Tongue (tissue), 2 donors: Measurements from ENCODE around the gene RCN2. TPM values are rescaled to one million over a fixed set of nuclear protein-coding genes. Genes with fewer than 3 reads are reported as not detected.
A peak's percentile ranks its signal among the peaks of the same experiment; 100 is the strongest.
"Not testable (repeated sequence)": the region's sequence is repeated elsewhere in the genome, so short reads cannot be mapped to it uniquely, and the experiment has no call there.

Experiments
- DNase-seq: peaks from one replicate; pipeline ENCODE4 v3.0.0-alpha.2; 2015
- total RNA-seq: library from RNA; depleted of rRNA; stranded (reverse); fragments of >200 nt; gene quantifications from one replicate; pipeline ENCODE4 v1.2.3, GENCODE V29; 2014

RCN2 gene
- total RNA-seq, 1 donor from 2014 or later: 86.8 TPM

DNA sequence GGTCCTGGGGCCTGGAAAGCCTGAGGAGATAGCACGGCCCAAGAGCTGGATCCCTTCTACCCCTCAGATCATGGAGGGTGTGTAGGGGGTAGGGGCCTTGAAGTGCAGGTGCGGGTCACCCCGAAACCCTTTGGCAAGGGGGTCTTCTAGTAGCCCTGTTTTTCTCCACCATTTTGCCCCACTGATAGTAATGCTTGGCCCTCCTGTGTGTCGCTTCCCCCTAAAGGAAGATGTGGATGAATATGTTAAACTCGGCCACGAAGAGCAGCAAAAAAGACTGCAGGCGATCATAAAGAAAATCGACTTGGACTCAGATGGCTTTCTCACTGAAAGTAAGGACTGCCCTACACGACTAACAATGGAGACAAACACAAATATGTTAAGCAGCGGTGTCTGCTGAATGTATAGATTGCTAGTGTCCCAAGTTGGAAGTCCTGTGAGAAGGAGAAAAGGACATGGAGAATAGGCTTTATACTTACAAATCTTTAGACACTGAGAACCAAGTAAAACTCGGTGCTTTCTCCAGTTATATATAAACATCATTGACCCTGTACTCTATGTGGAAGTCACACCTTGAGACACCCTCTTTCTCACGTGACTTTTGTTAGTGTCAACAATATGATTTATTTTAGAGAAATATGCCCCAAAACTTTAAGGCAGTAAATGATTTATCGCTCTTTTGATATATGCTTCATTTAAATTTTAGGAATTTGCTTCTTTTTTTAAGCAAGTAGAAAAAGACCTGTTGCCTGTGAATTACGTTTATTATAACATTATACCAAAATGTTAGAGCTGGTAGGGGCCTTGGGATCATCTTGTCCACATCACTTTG, 802 bp downstream of the RCN2 start:
- peak; percentile 54 for DNase-seq

DNA sequence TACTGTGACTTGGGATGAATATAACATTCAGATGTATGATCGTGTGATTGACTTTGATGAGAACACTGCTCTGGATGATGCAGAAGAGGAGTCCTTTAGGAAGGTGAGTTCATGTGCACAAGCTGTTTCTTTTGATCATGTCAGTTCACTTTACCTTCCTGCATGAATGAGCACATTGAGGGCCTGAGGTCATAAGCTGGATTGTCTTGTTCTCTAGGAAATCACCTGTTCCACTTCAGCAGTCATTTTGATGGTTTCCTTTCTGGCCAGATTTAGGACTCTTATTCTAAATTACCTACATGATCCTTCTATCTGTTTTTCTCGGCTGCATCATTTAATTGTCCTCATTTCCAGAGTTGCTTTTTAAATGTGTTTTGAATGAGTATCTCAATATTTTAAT, 4.1 kb downstream of the RCN2 start:
- DNase-seq: no peak

DNA sequence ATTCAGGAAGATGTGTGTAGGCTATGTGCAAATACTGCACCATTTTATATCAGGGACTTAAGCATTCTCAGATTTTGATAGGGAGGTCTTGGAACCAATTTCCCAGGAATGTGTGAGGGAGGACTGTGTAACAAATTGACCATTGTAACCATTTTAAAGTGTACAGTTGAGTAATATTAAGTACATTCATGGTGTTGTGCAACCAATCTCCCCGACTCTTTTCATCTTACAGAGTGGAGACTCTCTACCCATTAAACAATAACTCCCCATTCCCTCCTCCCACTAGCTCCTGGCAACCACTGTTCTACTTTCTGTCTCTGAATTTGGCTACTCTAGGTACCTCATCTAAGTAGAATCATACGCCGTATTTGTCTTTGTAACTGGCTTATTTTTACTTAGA, 5.1 kb downstream of the RCN2 start:
- DNase-seq: no peak

DNA sequence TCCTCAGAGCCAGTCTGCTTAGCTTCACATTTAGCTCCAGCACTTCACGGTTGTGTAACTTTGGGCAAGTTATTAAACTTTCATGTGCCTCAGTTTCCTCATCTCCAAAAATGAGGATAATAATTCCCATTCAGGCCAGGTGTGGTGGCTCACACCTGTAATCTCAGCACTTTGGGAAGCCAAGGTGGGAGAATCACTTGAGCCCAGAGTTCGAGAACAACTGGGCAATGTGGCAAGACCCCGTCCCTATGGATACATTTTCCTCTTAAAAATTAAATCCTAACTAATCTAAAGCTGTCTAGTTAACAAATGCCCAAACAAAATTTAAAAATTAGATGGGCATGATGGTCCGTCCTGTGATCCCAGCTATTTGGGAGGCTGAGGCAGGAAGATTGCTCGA, 7.2 kb downstream of the RCN2 start:
- DNase-seq: no peak

DNA sequence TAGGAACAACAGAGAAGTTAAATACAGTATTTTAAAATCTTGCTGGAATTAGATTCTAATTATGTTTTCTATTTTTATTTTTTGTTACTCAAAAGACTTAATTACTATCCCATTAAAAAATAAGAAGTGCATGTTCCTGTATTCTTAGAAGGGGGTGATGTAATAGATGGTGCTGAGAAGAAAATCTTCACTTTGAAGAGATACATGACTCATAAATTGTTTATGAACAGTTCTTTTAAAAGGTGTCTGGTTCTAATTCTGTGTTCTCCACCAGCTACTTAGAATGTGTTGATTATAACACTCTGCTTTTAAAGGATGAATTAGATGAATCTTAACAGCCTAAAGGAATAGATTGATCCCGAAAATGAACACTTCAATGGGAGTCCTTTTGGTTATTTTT, 8.2 kb downstream of the RCN2 start:
- DNase-seq: no peak

DNA sequence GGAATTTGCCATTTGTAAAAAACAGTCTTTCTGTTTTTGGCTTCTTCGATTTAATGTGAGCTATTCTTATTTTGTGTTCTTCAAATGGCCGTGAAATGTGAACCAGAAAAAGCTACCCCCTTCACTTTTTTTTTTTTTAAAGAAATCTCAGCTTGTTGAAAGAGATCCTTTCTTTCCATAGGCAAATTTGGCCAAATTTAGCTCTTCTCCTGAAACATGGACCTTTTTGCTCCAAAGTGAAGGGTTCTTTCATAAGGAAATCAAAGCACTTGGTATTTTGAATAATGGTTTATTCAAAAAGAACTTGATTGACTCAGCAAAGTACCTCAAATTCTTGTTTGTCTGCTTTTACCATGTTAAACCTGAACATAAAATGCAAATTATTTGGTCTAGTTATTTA, 10.1 kb downstream of the RCN2 start:
- DNase-seq: no peak

DNA sequence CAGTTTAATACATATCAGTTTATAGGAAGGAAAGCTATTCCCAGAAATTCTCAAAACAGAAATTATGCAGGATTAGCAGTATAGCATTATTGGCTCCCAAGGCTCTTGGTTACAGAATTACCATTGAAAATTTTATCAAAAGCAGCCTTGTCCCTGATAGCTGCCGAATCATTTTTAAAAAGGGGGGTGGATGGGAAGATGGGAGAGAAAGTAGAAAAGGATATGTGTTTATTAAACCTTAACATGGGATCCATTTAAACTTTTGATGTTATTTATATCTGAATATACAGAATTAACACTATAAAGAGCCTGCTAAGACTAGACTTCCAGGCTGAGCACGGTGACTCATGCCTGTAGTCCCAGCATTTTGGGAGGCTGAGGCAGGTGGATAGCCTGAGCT, 10.8 kb downstream of the RCN2 start:
- no peak for DNase-seq

DNA sequence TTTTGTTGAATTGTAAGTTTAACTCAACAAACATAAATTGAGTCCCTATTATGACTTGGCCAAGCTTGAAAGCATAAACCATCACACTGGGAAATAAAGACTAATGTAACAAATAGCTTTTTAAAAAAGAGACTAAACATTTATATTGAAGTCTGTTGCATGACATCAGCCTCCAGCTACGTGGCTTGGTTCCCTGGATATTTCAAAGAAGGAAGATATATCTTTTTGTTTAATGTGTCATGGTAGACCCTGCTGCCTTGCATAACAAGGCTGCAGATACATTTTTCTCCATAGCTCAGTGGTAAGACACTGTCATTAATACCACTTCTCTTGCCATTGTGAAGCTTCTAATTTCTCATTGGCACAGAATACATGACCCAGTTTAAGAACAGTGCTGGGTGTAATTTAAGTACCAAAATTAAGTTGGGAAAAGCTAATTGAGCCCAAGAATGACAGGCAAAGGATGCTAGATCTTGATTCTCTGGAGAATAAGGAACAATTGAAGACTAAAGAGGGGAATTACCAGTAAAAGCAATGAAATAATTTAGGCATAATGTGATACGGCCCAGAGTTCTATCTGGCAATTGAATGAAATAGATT, 14.0 kb downstream of the RCN2 start:
- DNase-seq: no peak

DNA sequence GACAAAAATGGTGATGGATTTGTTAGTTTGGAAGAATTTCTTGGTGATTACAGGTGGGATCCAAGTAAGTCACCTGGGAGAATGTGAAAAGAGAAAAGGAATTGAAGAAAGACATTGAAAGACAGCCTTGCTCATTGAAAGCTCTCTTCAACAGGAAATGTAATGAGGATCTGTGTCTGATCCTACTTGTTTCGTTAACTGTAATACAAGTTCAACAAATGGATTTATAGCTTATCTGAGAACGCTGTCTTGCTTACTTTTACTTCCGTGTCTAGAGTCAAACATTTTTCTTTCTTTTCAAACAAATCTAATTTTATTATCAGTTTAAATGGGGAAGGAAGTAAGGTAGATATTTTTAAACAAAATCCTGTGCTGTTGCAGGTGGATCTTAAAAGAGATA, 15.9 kb downstream of the RCN2 start:
- DNase-seq: no peak

DNA sequence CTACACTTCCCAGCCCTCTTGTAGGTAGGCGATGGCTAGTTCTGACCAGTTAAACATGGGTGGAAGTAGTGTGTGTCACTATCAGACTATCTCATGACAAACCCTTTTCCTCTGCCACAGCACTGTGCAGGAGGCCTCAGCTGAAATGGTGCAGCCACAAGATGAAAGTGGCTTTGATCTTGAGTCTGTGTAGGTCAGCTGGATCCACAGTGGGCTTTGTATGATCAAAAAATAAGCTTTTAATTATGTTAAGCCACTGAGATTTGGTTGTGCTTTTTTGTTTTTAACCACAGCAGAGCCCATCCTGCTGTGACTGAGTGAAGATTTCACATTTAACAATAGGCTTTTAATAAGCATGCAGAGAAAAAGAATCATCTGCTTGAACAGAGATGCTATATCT, 19.7 kb downstream of the RCN2 start:
- no peak for DNase-seq

DNA sequence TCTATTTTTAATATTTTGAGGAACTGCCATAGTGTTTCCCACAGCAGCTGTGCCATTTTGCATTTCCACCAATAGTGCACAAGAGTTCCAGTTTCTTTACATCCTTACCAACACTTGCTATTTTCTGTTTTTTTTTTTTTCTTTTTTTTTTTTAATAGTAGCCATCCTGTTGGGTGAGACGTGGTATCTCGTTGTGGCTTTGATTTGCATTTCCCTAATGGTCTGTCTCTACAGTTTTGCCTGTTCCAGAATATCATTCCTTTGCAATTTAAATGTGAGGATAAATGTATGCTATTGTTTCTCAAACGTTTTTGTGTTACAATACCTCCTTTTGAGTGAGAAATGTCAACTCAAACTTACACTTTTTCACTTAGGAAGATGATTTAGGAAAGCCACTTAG, 22.4 kb downstream of the RCN2 start:
- no peak for DNase-seq

DNA sequence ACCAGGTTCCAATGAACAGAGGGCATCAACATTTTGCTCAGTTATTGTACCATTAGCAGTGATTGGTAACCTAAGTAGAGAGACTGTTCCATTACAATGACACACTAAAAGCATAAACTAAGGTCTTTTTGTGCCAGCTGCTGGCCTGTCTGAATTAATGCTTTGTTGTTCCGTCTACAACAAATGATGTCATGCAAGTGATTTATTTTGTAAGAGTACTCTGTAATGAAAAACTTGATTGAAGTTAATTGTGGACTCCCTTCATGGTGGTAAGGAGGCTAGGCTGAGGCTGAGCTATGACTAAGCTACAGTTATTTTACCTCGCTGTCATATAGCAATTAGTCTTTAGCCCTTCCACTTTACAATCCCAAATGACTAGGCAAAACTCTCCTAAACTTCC, 23.2 kb downstream of the RCN2 start:
- DNase-seq: no peak

DNA sequence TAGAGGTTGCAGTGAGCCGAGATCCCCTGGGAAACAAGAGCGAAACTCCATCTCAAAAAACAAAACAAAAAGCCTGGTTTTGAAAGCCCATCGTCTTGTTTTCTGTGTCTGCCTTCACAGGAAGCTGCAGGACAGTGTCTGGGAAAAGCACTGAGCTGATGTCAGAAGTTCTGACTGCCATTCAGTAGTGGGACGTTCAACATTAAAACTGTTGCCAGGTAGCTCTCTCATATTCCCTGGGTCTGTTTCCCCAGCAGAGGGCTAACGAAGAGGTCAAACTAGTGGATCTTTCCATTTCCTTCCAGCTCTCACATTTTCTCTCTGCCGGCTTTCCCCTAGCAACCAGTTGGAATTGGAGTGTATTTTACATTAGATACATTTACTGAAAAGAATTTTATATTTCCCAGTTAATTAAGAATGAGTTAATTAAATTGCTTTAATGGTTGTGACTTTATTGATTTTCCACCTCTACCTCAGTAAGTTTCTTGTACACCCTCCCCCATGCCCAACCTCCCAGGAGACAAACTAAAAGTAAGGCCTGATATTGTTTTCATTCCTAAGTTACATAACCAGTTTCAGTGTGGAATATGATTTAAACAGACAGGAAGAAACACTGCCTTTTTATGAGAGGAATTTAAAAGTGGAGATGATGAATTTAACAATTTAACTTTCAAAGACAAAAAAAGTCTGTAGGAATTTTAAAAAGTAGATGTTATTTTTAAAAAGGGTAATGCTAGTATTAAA, 29.9 kb downstream of the RCN2 start:
- DNase-seq: peak; percentile 53

DNA sequence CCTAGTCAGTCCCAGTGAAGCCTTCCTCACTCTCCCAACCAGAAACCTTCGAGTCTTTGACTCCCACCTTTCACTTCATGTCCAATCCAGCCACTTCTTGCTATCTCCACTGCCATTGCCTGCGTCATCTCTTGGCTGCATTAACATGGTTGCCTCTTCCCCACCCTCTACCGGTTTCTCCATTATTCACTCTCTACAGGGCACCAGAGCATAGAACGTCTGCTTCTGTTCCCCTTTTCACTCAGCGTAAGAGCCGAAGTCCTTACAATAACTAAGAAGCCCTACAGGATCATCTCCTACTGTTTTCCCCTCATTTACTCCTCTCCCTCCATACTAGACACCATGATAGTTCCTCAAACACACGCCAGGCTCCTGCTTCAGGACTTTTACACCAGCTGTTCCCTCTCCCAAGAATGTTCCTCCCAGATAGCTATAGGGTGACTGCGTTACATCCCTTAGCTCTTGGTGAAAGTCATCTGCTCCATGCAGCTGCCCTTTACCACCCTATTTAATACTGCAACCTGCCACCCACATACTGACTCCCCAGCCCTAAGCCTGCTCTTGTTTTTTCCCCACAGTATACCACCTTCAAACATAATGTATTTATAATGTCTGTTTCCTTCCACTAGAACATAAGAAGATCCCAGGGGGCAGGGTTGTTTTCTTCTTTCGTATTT, 30.9 kb downstream of the RCN2 start:
- no peak for DNase-seq

DNA sequence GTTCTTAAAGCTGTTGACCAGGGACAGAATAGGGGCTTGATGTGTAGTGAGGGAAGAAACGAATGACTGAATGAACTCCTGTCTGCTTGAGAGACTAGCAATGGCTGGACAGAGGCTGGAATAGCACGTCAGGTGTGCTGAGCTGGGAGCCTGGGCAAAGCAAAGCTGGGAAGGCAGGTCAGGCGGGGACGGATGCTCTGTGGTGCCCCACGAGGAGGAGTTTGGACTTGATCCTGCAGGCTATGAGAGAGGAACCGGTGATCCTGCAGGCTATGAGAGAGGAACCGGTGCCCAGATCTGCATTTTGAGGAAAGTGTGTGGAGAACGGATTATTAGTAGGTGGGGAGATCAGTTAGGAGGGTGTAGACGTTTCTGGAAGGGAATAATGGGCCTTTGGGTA, 32.0 kb downstream of the RCN2 start:
- no peak for DNase-seq

DNA sequence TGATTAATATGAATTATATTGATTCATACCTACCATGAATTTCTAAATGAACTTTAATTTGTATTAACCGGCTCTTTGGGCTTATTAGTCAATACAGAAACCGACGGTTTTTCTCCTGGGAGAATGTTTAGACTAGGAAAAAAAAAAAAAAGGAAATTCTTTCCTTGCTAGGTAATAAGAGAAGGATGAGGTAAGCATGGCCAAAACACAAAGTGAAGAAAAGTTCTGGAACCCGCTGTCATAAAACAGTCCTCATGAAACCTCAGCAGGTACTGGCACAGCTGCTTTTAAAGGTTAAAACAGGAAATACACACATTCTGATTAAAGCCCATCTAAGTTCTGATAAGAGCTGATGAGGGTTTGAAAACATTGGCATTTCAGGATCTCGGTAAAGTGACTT, 32.6 kb downstream of the RCN2 start:
- DNase-seq: peak; percentile 40

DNA sequence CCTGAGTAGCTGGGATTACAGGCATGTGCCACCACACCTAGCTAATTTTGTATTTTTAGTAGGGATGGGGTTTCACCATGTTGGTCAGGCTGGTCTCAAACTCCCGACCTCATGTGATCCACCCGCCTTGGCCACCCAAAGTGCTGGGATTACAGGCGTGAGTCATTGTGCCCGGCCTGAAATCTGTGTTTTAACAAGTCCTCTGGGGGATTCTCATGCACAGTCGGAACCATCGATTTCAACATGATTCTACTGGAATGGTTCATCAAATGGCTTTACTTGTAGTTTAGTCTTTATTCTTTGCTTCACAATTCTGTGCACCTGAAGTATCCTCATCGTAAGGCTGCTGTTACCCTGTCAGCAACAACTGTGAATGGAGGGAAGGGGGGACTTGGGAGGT, 34.5 kb downstream of the RCN2 start:
- DNase-seq: not testable (repeated sequence)

DNA sequence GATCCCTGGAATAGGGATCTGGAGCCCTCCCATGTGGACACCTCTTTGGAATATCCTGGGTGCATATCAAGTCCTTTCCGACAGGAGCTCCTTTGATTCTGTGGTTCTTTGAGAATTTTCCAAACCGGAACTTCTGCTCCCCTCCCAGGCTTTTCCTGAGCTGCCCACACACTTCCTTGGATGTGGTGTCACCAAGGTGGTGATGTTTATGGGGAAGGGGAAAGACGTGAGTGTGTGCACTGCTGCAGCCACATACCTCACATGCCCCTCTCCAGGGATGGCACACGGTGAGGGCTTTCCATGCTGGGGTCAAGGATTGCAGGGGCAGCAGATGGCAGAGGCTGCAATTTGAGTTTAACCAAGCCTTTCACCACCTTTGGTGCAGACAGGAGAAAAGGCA, 35.5 kb downstream of the RCN2 start:
- DNase-seq: no peak

DNA sequence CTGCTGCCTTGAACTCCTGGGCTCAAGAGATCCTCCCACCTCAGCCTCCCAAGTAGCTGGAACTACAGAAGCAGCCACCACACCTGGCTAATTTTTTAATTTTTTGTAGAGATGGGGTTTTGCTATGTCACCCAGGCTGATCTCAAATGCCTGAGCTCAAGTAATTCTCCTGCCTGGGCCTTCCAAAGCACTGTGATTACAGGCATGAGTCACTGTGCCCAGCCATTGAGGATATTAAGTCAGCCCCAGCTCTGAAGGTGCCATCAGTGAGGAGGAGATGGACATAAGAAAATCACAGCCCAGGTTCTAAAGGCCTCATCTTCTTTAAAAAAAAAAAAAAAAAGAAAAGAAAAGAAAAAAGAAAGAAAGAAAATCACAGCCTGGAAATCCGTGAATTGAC, 36.8 kb downstream of the RCN2 start:
- no peak for DNase-seq

DNA sequence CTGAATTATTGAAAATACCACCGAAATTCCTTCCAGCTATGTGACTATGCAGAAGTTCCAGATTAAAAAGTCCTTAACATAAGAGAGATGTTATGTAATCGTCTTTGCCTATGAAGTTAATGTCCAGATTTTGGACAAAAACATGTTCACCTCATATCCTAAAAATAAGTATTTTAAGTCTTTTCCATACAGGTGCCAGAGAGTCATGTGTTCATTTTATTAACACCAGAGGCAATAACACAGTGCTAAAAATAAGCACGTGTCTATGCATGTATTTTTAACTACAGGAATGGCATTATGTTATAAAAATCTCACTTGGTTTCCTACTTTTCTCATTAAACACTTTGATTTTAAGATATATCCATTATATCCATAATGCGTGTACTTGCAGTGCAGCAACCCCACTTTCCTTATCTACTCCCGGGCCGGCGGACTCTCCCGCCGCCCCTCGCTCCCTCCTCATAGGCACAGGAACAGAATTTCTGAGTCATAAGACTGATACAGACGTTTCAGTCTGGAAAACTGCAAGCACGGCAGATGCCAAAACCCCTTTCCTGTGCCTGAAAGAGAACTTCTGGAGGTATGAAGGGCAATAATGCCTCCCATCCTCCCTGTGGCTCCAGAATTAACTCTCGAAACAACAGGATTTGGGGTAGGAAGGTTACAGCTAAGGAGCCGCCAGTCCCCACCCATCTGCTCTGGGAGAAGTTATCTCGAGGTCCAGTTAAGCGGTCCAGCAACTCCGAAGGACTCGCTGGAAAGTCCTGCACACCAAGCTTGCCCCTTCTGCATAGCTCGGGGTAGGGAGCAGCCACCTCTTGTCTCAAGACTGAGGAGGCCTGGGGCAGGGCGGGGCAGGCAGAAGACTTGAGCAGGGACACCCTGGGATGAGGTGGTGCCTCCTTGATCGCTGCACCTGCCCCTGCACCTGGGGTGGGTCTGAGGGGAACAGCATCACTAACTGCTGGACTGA, 41.1 kb downstream of the RCN2 start:
- no peak for DNase-seq

DNA sequence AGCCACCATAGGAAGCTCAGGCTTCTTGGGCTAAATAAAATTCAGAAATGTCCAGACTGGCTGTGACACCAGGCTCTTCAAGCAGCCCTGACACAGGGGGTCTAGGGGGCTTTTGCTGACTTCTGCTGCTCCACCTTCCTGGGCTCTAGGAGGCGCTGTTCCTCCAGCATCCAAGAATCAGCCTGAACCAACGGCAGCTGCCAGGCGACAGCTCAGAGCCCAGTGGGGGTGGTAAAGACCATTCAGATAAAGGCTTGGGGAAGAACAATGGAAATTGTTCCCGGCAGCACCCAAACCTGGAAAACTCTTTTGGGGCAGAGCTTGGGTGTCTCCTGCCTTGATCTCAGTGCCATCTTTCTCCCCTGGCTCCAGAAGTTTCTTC, 41.8 kb downstream of the RCN2 start:
- DNase-seq: no peak

DNA sequence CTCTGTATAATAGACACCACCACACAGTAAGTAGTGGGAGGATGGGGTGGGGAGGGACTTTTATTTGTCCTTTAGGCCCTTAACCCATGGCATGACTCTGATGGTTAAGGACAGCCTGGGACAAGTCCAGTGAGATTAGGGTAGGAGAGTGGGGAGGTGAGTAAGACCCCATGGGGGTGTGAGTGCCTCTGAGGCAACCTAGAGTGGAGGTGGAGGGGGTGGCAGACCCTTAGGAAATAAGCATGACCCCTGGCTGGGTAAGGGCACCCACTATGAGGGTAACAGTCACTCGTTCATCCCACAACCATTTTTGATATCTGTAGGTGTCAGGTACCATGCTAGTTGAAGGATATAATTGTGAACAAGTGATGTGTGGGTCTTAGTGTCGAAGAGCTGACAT, 42.4 kb downstream of the RCN2 start:
- no peak for DNase-seq
